D721Med (cell line): ENCODE measurements around the gene MPRIP.

Source experiments
- DNase-seq: peaks from one replicate; pipeline ENCODE4 v3.0.0; 2011; ENCODE audit warnings: low spot score; ENCODE audit not compliant: insufficient read length
- FAIRE-seq: peaks from 2 replicates; lab custom pipeline; 2011; peaks lifted over from hg19 to GRCh38; lab: Jason Lieb, UNC
- TF ChIP-seq, protein P1 (sequence below): IDR thresholded peaks from 2 replicates; pipeline ENCODE4 v1.5.1; 2012; ENCODE audit warnings: mild to moderate bottlenecking, control low read depth; ENCODE audit not compliant: insufficient read depth; ENCODE audit errors: missing control alignments

MPRIP gene

GRCh38 chr17:17150448-17150800 is 108.2 kb downstream of the MPRIP start:
- FAIRE-seq = no peak
- no peak for DNase-seq
- TF ChIP-seq, protein P1, sequence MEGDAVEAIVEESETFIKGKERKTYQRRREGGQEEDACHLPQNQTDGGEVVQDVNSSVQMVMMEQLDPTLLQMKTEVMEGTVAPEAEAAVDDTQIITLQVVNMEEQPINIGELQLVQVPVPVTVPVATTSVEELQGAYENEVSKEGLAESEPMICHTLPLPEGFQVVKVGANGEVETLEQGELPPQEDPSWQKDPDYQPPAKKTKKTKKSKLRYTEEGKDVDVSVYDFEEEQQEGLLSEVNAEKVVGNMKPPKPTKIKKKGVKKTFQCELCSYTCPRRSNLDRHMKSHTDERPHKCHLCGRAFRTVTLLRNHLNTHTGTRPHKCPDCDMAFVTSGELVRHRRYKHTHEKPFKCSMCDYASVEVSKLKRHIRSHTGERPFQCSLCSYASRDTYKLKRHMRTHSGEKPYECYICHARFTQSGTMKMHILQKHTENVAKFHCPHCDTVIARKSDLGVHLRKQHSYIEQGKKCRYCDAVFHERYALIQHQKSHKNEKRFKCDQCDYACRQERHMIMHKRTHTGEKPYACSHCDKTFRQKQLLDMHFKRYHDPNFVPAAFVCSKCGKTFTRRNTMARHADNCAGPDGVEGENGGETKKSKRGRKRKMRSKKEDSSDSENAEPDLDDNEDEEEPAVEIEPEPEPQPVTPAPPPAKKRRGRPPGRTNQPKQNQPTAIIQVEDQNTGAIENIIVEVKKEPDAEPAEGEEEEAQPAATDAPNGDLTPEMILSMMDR = no peak

- DNase-seq = no peak
- FAIRE-seq = no peak
- TF ChIP-seq, protein P1 = no peak
These were observed 108.8 kb downstream of the MPRIP start for GRCh38 chr17:17151055-17151454.

- TF ChIP-seq, protein P1 = no peak
- FAIRE-seq (no peak), DNase-seq (no peak)
These were observed 109.3 kb downstream of the MPRIP start for GRCh38 chr17:17151541-17151940.

- TF ChIP-seq, protein P1 = no peak
- FAIRE-seq = no peak
- no peak for DNase-seq
These were observed 109.7 kb downstream of the MPRIP start for GRCh38 chr17:17151962-17152361.

DNA sequence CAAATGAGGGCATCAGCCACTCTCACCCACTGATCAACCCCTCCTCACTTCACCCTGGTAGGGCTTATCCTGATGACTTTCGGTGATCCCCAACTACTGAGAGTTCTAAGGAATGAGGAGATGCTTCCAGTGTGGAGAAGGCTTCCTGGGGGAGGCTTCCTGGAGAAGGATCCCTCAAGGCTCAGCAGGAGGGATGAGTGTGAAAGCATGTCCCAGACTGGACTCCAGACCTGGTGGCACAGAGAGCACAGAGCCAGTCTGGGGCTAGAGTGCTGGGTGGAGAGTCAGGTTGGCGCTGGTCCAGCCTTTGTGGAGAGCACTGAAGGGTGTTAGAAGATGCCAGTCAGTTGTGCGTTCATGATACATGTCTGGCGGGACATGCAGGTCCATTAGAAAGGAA is 110.1 kb downstream of the MPRIP start:
- no peak for FAIRE-seq
- no peak for DNase-seq
- TF ChIP-seq, protein P1 = no peak

DNA sequence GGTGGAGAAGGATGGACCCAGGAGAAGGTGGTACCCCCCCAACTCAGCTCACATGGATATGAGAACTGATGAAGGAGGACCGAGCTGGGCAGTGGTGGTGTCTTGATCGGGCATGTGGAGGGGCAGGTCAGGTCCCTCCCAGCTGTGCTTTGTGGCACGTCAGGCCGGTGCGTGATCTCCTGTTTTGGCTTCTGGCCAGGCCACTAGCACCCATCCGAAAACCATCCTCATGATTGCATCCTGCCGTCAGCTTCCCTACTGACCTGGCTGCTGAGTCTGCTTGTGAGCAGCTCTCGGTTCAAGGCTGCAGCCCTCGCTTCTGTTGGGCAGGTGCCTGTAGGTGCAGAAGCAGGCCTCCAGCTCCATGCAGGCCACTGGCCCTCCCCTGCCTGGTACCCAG is 110.8 kb downstream of the MPRIP start:
- TF ChIP-seq, protein P1 = no peak
- DNase-seq = no peak
- FAIRE-seq = no peak

DNA sequence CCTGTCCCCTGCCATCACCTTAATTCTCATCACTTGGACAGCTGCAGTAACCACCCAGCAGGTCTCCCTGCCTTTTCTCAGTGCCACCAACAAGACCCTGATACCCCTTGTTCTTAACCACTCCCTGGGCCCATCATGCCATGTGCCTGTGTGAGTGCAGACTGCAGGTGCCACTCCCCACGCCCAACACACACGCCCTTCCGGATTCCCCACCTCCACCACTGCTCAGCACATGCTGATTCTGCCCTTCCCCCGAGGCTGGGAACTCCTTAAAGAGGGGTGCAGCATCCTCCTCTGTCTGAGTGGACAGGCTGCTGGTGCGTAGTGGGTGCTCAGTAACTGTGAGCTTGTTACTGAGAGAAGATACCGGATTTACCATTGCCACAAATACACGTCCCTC is 111.5 kb downstream of the MPRIP start:
- FAIRE-seq = no peak
- DNase-seq = no peak
- TF ChIP-seq, protein P1 = no peak
